ENCODE measurements around the gene ASXL1.

- TF ChIP-seq POLR2AphosphoS5 (IDR thresholded peaks at IDR 0.05; ENCODE audit: borderline replicate concordance, low read depth, low read length) = no peak
- no peak for TF ChIP-seq EZH2 (IDR thresholded peaks at IDR 0.05)
- TF ChIP-seq FOXP2 (optimal IDR thresholded peaks at IDR 0.05; ENCODE audit: control extremely low read depth, extremely low read length, insufficient read depth) = no peak
Measured at GRCh38 chr20:32467506-32468312, 109.6 kb downstream of the ASXL1 start.
